H54 (cell line): Measurements from ENCODE around the gene CTNNA1.

Source experiments
- DNase-seq: peaks from one replicate; pipeline ENCODE4 v3.0.0; 2011; ENCODE audit warnings: low spot score, mixed read lengths; ENCODE audit not compliant: insufficient read length
- FAIRE-seq: peaks from 3 replicates; lab custom pipeline; 2011; peaks lifted over from hg19 to GRCh38; lab: Jason Lieb, UNC
- POLR2A ChIP-seq: IDR thresholded peaks from 2 replicates; pipeline ENCODE4 v1.6.1; 2011; ENCODE audit warnings: low read depth, mild to moderate bottlenecking, low read length

CTNNA1 gene

DNA sequence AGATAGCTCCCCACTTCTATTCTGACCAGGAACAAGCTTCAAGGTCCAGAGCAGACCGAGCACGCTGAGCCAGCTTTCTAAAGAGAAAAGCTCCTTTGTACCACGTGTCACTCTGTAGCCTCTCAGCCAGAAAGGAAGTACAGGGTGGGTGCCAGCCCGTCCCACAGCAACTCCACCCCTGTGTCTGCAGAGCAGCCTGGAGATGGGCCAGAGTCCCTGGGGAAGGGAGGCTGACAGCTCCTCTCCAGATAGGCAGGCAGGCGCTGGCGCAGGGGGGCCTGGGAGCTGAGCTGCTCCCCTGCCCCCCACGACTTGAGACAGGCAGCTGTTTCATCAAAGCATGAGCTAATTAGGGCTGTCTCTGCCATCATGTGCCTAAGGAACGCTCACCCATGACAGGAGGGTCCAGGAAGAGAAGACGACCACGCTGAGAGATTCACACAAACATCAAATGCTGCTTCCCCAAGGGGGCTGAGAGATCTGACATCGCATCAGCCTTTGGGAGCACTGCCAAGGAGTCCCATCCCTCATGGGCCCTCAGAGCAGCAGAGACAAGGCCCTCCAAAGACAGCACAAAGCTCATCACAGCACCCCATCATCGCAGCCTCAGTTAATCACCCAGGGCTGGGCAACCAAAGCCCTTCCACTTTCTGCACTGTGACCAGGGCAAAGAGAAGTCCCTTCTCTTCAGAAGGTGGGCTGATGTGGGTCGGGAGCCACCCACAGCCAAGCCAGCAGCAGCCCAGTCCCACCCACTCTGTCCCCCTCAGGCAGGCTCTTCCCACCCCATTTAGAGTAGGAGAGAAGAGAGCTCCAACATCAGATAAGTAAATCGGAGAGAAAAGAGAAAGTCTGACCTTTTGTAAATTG, 200.4 kb downstream of the CTNNA1 start:
- FAIRE-seq (no peak), DNase-seq (no peak)
- no peak for TF ChIP-seq POLR2A

DNA sequence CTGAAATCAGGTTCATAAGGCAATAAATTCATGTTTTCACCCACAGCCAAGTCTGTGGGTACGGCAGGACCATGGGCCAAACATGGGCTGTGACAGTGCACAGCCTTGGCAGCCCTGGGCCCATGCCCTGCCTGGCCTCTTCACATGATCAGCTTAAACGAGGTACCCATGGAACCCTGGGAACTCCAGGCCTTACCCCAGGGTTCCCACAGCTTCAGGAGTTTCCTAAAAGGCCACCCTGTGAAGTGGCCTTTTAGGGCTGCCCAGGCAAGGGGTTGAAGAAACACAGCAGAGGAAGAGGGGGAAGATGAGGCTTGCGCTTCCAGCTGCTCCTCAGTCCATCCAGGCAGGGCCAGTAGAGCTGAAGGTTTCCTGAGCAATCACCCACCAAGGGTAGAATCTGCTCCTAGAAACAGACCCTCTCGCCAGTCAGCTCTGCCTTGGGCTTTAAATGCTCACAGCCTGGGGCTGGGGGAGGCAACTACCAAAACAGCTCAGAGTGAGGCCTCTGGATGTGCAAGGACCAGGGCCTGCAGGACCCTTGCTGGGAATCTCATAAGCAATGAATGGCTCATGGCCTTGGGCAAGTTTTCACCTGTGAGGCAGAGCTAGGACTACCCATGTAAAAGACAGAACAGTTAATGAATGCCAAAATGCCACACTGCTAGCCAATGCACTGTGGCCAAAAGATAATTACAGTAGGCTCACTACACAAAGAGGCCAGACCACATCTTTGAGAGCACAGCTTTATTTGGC, 201.2 kb downstream of the CTNNA1 start:
- FAIRE-seq: no peak
- TF ChIP-seq POLR2A: no peak
- no peak for DNase-seq

DNA sequence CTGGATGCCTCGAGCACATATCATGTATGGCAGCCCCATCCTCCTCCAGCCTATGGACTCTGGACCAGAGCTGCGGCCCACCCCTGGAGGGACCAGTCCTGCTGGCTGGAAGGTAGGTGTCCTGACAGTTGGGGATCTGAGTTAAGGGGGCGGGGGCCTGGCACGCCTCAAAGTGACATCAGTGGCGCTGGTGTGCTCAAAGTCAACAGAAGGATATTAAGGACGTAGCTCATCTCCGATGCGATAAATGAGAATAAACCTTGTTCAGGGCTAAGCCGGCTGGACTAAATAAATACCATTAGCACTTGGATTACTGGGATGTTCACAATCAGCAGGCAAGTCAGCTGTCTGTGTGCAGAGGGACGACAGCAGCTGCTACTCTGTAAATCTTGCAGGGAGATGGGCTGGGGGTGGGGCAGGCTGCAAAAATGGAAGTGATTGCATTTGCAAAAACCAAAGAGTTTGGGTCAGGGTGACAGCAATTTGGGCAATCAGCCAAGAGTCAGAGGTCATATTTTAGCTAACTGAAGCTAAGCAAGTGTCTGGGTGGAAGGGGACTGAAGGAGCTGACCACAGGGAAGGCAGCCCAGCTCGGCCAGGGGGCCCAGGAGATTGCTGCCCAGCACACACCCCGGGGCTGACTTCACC, 201.9 kb downstream of the CTNNA1 start:
- TF ChIP-seq POLR2A: no peak
- FAIRE-seq (no peak), DNase-seq (no peak)

GRCh38 chr5:138955671-138956295, 202.6 kb downstream of the CTNNA1 start:
- no peak for FAIRE-seq
- no peak for TF ChIP-seq POLR2A
- no peak for DNase-seq

GRCh38 chr5:138956801-138957200, 203.6 kb downstream of the CTNNA1 start:
- FAIRE-seq (no peak), DNase-seq (no peak)
- TF ChIP-seq POLR2A: no peak

DNA sequence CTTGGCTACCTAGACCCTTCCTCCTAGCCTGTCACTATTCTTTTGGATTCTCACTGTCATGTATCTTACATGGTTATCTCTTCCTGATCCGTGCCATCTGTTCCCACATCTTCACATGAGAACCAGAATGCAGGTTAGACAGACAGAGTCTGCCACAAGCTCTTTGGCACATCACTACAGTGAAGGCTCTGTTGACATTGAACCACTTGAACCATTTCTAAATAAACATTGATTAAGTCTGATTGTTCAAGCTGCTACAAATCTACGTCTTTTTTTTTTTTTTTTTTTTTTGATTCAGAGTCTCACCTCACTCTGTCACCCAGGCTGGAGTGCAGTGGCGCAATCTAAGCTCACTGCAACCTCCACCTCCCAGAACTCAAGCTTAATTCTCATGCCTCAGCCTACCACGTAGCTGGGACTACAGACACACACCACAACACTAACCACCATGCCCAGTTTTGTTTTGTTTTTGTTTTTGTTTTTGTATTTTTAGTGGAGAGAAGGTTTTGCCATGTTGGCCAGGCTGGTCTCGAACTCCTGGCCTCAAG, 207.0 kb downstream of the CTNNA1 start:
- TF ChIP-seq POLR2A: no peak
- DNase-seq (no peak), FAIRE-seq (no peak)

GRCh38 chr5:138961221-138961620, 208.0 kb downstream of the CTNNA1 start:
- no peak for TF ChIP-seq POLR2A
- FAIRE-seq: no peak

DNA sequence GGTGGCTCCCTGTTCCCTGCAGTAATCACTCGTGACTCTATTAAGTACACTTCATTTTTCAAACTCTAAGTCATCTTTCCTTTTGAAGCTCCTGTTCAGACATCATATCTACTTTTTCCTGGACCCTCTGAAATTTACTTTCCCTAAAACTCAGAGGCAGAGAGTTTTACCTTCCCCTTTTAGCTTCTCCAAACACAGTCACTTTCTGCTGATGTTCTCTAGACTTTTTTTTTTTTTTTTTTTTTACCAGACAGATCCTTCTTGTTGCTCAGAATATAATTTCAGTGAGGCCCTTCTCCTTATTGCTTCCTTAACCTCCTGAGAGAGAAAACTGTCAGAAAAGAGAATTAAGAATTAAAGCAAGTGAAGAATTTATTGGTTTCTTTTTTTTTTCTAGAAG, 208.5 kb downstream of the CTNNA1 start:
- TF ChIP-seq POLR2A: no peak
- FAIRE-seq (no peak), DNase-seq (no peak)

More at GRCh38 chr5:138961221-138961620, 208.0 kb downstream of the CTNNA1 start:
- DNase-seq: no peak

- no peak for TF ChIP-seq POLR2A
- no peak for DNase-seq
- no peak for FAIRE-seq
Observed at GRCh38 chr5:138962614-138963370, 209.6 kb downstream of the CTNNA1 start.

DNA sequence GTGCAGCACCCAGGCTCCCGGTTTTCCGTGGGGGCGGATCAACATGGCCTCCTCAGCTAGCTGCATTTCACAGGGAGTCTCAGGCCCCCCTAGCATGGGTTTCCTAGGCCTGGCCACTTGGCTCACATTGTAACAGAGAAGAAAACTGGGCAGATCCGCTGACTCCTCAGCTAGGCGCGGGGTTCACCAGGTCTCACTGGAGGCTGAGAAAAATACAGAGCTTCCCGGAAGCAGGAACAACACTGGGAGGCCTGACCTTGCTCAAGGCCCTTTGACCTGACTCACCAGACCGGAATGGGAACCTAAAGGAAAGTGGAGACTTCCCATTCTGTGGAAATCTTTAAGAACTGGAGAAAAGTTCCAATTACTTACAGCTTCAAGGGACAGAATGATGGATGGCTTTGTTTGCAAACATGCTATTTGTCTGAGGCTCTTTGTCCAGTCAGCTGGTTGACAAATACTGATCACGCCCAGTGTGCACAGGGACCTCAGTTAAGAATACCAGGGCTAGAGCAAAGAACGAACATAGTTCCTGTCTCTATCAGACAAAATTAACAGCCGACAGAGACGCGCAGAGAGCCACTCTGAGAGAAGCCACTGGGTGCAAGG, 210.6 kb downstream of the CTNNA1 start:
- DNase-seq: no peak
- no peak for FAIRE-seq
- TF ChIP-seq POLR2A: no peak

- no peak for TF ChIP-seq POLR2A
- FAIRE-seq (no peak), DNase-seq (no peak)
Observed at GRCh38 chr5:138964647-138965201, 211.5 kb downstream of the CTNNA1 start.

DNA sequence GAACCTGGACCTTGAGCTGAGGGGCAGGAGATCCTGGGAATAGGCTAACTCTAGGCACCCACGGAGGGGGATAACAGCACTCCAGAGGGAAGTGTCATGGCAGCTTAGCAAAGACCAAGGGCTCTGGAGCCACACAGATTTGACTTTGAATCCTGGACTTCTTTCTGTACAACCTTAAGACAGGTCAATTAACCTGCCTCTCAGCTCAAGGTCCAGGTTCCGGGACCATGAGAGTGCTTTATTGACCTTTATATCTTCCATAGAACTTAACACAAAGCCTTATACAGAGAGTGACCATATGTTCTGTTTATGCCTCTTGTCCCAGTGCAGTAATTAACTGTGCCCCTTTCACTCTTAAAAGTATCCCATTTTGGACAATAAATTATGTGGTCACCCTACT, 212.4 kb downstream of the CTNNA1 start:
- DNase-seq: no peak
- FAIRE-seq: no peak
- TF ChIP-seq POLR2A: no peak
